ENCODE measurements around the gene NCOA7.
"Not testable (repeated sequence)": the region's sequence is repeated elsewhere in the genome, so short reads cannot be mapped to it uniquely, and the experiment has no call there.

NCOA7 gene

DNA sequence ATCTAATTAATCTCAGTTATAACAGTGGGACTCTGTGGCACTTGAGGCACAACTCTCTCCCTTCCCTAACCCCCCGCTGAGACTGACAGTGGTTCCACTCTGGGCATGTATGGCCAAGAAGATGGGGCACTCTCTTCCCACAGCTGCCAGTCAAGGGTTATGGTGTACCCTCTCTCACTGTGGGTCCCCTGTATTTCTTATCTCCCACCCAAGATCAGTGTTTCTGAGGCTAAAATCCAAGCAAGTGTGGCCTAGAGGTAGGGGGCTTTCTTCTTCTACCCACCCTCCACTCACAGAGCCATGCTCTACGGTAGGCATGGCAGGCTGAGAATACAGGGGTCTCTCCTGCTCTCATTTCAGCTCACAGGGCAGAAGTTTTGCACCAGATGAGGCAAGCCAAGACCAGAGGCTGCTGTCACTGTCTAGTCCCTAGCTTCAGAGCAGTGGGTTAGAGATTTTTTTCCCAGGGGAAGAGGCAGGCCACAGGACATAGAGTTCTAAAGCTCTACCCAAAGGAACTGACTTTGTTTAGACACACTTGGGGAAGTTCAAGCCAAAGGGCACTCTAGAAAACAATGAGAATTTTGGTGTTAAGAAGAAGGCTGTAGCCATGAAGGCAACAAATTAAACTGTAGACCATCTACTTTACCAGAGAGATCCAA is 134.1 kb downstream of the NCOA7 start:
- DNase-seq = no peak

DNA sequence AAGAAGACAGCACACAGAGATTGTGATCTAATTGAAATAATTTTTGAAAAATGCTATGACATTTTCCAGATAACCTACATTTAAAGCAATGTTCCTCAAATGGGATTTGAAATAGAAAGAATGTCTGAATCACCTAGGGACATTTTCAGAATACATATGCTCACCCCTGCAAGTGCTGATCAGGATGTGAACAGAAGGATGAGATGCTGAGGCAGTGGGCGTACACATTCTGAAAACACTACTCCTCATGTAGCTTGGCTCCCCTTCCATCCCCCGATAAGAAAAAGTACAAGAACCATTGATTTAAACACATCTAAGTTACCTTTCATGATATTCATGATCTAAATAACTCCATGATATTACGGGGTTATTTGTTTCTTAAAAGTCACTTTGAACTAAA is 136.0 kb downstream of the NCOA7 start:
- DNase-seq = no peak

DNA sequence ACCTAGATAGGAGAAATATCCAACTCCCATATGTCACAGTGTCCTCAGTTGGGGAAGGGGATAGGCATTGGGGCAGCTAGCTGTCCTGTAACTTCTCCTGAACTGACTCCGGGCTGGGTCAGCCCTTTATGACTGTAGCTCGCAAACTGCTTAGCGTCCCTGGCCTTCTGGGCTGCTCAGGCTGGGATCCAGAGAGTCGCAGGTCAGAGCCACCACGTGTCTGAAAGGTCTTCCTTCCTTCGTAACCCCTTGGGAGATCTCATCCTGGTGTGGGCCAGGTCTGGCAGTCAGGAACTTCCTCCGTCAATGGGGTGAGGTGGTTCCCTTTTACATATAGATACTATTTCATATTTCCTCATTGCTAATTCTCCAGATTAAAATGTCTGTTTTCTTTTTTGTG is 137.0 kb downstream of the NCOA7 start:
- no peak for DNase-seq

DNA sequence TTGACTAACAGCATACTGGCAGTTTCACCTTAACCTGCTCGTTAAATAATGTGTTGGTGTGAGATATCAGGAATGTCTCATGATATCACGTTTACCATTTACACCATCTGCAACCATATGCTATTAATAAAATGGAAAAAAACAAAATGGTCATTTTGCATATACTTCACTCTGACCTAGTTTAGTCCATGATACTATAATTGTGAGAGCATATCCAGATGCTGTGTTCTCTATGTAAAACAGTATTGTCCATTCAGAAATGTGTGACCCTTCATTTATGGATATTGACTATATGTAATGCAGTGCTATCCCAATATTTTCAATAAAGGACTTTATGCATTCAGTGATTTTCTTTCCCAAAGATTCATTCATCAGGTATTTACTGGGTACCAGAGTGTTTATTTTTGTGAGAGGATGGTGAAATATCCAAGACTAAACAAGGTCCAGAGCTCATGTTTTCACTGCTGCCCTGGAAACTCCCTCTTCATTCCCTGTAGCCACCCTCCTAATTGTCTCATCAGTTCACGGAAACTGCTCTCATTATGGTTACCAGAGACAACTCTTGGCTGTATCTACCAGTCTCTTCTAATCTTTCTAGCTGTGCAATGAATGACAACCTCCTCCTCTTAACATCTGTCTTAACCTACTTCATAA is 140.1 kb downstream of the NCOA7 start:
- no peak for DNase-seq

DNA sequence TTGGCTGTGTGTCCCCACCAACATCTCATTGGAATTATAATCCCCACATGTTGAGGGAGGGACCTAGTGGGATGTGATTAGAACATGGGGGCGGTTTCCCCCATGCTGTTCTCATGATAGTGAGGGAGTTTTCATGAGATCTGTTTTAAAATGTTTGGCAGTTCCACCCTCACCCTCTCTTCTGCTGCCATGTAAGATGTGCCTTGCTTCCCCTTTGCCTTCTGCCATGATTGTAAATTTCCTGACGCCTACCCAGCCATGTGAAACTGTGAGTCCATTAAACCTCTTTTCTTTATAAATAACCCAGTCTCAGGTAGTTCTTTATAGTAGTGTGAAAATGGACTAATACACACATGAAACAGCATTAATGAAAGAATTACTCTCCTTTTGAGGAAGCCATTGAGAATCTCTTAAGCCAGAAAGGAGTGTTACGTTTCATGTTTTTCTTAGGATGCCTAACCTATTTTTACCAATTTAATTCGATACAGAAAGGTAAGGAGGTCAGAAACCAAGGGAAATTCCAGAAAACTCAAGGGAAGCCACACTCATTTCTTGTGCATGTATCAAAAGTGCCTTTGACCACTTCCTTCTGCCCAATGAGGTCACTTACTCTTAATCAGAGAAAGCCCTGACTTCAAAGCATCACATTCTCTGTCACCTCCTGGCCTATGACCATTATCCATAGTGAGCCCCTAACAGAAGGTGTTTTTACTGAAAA is 141.1 kb downstream of the NCOA7 start:
- no peak for DNase-seq

DNA sequence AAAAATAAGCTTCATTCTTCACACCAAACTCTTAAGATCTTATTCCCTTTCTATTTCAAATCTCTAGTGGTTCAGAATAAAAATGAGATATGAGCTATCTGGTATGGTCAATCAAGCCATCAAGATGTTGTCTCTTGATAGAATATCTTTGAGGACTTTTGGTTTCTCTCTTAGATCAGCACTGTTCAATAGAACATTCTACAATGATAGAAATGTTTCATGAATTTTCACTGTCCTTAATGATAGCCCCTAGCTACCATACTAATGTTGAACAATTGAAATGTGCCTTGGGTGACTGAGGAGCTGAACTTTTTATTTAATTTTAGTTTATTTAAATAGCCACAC is 141.7 kb downstream of the NCOA7 start:
- DNase-seq = no peak

DNA sequence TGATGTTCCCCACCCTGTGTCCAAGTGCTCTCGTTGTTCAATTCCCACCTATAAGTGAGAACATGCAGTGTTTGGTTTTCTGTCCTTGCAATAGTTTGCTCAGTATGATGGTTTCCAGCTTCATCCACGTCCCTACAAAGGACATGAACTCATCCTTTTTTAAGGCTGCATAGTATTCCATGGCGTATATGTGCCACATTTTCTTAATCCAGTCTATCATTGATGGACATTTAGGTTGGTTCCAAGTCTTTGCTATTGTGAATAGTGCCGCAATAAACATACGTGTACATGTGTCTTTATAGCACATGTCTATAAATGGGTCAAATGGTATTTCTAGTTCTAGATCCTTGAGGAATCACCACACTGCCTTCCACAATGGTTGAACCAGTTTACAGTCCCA is 144.8 kb downstream of the NCOA7 start:
- DNase-seq = not testable (repeated sequence)

DNA sequence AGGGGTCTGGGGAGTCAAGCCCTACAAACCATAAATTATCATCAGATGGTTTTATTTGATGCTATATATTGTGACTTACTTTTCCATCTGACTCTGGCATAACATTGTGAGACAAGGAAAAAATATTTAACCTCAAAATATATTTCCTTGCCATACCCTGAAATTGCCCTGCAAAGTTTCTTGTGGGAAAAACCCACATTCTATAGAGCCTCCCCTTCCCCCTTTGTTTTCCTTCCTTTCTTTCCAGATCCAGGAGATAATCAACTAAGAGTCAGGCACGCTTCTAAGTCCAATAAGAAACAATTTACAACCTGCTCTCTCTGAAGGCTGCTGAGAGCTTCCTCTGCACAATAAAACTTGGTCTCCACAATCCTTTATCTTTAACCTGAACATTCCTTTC is 148.3 kb downstream of the NCOA7 start:
- DNase-seq = no peak

DNA sequence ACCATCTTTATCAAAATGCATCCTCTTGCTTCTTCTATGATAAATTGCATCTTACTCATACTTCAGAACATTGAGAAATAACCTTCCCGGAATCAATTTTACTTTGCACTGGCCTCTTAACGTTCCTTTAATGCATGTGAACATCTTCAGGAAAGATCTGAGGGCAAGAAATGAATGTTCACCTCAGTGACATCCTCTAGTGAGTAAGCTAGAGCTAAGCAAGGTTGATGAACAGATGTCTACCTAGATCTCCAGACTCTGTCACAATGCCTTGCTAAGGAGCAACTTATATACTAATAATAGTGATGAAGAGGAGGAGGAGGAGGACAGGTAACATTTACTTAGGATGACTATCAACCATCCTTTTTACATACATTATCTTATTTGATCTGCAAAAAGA is 149.0 kb downstream of the NCOA7 start:
- DNase-seq = no peak

DNA sequence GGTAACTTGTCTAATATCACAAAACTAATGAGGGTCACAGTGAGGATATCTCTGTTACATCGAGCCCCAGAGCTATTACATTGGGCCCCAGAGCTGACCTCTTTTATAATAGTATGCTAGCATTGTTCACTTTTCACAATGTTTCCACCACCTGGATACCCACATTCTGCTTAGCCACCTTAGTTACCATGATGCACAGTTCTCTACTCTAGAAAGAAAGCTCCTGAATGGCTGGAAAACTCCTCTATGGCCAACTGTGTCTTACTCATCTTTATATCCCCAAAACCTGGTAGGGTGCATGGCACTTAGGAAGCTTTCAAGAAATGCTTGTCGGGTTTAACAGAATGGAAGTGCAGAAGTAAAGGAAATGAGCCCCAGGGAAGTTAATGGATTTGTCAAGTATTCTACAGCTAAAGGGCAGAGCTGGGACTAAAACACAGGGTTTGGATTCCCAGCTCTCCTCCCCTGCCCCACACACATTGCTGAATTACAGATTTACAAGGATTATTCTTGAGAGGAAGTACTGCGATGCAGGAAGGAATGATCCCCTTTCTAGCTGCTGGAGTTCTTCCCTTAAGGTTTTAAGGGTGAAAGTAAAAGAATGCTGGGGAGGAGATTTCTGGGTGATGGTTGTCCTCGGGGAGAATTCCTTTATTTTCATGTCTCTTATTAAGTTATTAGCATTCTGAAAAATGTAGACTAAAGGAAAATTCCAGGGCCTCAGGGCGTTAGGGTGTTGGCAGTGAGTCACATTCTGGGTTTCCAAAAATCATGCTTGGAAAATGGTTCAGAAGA is 149.7 kb downstream of the NCOA7 start:
- no peak for DNase-seq

DNA sequence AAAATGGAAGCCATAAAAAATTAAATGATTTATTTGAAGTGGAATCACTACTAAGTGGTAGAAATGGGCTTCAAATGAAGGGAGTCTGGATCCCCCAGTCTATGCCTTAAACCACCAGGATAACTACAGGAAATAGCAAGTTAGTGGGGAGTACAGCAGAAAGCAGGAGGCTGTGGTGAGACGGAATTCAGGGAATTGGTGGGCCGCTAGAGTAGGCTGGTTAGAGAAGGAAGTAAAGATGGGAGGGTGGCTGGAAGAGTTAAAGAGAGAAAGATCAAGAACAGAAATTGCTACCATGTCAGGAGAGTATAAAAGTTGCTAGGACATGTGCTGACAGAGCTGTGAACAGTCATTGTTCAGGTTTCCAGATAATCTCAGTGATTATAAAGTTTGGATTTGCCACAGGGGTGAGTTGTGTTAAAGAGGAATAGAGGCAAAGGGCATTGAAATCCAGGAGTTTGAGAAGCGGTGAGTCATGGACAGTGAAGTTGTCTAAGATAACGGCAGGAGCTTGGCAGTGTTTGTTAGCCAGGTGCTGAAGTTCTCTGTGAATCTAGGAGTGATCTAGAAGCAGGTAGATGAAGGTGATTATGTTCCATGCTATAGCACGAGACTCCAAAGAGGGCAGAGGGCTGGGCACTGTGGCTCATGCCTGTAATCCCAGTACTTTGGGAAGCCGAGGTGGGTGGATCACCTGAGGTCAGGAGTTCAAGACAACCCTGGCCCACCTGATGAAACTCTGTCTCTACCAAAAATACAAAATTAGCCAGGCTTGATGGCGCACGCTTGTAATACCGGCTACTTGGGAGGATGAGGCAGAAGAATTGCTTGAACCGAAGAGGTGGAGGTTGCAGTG is 152.1 kb downstream of the NCOA7 start:
- DNase-seq = no peak

DNA sequence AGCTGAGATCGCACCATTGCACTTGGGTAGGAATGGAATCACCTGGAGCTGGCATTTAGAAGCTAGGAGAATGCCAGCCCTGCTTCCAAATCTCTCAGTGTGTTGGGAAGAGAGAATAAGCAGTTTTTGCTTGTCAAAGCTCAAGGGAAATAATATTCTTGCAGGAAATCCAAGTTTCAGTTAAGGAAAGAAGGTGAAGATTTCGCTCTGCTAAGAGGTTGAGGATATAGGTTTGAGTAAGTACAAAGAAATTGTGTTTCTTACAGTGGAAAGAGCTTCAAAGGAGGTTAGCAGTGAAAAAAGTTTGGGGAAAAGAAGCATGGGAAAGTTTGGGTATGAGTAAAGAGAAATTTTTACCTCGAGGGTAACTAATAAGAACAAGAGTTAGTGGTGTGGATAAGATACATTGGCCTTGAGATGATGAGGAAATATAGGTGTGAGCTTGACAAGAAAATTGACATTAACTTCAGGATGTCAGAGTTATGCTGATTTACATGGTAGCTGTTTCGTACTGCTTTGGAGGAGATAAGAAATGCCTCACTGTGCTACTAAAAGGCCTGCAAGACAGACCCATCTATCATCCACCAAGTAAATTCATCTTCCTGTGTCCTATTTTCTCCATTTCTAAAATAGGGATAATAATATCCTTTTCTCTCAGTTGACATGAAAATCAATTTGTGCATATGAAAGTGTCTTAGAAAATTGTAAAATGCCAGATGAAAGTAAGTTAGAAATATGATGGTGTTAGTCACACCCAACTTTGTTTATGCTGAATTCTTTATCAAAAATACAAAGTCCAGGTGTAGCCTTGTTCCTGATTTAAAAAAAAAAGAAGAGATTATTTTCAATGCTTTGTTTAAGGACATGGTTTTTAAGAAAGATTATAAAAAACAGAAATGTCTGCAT is 153.0 kb downstream of the NCOA7 start:
- no peak for DNase-seq

DNA sequence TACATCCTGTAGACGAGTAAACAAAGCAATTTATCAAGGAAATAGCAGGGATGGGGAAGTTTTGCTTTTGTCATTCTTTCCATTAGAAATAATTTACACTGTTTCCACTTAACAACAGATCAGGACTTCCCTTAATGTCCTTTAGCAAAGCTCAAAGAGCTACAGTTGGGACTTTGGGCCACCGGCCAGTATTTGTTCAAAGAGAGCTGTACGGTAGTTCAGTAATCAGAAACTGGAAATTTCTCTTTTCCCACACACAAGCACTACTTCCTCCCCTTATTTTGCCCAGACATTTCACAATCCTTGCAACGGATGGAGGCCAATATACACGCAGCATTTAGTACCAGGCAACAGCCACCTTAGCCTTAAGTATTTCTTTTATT is 153.7 kb downstream of the NCOA7 start:
- no peak for DNase-seq

DNA sequence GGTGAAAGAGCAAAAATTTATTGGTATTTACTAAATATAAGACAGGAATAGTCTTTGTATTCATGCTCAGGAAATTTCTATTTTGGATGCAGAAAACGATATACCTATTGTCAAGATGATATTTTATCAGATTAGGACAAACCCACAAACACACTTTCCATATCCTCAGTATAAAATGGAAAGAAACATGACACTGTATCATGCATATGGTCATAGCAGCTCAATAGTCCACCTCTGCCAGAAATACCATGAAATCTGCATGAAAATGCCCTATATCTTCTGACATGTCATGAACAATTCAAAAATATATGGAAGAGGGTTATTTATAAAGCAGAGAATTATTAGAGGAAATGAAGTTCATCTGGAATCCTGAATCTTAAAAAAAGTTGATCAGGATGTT is 154.1 kb downstream of the NCOA7 start:
- no peak for DNase-seq

DNA sequence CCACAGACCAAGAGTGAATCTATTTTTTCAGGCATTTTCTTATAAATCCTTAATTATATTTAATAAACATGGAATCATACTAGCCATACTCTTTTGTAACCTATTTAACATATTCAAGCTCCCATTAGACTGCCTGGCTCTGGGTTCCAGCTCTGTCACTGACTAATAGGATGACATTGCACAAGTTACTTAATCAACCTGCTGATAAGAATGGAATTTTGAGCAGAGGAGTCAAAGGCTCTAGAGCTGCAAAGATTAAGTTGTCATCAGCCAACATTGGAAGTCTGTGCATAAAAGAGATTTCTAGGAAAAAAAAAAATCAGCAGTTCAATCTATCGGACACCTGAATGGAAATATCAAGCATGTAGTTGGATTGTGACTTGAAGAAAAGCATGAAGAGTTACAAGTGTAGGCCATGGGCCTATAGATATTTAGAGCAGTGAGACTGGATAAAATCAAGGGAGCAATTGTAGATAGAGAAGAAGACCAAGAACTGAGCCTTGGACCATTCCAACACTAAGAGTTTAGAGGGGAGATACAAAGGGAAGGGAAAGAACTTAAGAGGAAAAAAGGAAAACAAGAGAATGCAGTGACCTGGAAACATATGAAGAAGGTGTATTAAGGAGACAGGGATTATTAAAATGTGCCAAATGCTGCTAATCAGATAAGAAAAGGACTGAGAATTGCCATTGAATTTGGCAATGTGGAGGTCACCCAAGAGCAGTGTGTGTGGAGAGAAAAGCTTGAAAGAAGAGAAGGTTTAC is 154.8 kb downstream of the NCOA7 start:
- no peak for DNase-seq

DNA sequence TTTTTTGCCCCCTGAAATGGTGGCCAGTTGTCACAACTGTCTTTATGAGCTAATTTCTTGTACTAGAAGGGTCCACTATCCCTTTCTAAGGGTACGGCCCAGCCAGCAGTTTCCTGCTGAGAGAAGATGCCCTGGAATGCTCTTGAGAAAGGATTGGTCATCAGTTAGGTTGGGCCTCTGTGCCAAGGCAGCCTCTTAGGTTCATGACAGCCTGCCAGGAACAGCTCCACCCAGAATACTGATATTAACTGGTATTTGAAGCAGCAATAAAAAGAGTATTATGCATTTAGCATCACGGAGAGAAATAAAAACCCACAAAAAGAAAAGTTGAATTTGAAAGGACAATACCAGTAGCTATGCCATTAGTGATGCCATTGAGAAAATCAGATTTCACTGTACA is 156.9 kb downstream of the NCOA7 start:
- no peak for DNase-seq

DNA sequence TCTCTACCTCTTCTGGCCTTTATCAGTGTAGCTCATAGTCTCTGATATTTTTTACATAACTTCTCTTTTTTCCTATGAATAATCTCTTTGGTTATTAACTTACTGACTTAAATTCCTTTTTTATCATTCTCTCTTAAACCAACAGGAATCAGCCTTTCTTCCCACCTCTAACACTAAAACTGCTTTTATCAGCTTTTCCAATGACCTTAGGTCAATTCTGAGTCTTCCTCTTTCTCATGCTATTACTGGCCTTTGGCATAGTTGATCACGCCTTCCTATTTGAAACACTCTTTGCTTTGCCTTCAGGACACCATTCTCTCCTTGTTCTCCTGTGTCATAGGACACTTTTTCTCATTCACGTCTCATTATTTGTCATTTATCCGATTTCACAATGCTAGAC is 157.7 kb downstream of the NCOA7 start:
- no peak for DNase-seq

DNA sequence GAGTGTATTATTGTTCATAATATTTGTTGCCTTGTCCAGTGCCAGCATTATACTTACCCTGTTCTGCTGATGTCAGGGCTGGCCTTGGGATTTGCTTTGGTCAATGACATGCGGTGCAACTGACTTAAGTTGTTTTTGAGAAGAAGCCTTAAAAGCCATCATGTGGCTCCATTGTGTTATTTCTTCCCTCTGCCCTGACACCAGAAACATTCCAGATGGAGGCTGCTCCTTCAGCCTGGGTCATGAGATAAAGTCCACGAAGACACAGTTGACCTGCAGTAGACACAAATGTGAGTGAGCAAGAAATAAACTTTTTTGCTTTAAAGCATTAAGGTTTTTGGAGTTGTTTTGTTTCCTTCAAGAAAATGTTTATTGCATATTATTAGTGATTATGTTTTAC is 158.3 kb downstream of the NCOA7 start:
- DNase-seq = no peak

DNA sequence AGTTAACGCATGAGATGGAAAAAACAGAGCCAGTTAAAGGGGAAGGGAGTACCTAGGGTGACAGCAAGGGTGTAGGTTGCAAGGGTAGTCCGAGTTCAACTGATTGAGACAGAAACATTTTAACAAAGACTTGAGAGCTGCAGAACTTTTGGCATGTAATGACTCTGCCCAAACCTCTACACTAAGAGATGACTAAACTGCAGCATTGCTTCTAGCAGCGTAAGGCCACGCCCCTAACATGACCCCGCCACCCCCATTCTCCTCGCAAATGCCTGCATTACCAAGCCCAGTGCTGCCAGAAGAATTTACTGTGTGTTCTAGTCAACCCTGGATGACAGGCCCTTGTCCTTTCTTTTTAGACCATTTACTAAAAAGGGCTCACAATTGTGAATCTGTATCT is 159.5 kb downstream of the NCOA7 start:
- DNase-seq = no peak

DNA sequence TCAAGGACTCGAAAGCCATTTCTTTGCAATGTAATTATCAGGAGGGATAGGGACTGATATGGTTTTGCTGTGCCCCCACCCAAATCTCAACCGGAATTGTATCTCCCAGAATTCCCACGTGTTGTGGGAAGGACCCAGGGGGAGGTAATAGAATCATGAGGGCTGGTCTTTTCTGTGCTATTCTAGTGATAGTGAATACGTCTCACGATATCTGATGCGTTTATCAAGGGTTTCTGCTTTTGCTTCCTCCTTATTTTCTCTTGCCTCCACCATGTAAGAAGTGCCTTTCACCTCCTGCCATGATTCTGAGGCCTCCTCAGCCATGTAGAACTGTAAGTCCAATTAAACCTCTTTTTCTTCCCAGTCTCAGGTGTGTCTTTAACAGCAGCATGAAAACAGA is 160.0 kb downstream of the NCOA7 start:
- not testable (repeated sequence) for DNase-seq

DNA sequence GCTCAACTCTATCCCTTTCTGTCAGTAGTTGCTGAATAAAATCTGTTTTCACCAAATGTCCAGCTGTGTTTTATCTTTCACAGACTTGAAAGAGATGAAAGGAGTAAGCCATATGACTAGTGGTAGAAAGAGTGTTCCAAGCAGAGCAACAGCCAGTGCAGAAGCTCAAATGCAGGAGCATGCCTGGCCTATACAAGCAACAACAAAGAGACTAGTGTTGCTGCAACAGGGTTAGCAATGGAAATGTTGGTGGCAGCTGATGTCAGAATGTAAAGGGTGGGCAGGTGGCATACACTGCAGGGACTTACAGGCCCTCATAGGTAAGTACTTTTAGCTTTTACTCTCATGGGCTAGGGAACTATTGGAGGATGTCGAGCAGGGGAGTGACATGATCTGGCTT is 160.6 kb downstream of the NCOA7 start:
- no peak for DNase-seq

All from NCI-H1436 (cell line).